Lower leg skin (tissue), 4 donors: Measurements from ENCODE around the gene CNOT10. TPM values are rescaled to one million over a fixed set of nuclear protein-coding genes. Genes with fewer than 3 reads are reported as not detected.
"Not testable (repeated sequence)": the region's sequence is repeated elsewhere in the genome, so short reads cannot be mapped to it uniquely, and the experiment has no call there.

ENCODE experiments used
- DNase-seq, 2 donors: peaks; one replicate each; pipeline ENCODE4 v3.0.0-alpha.2; 2019; ENCODE audit warnings: low spot score in 2 of 2
- H3K4me3 ChIP-seq: fragments of 200-600 bp; sonication (generic); 2 replicates; pipeline ENCODE4 v1.5.1; 2017; ENCODE audit warnings: mild to moderate bottlenecking, low read depth; ENCODE audit not compliant: poor library complexity, severe bottlenecking
- CTCF ChIP-seq, 3 donors: fragments of 450-650 bp; IDR thresholded peaks; one replicate each; pipeline ENCODE4 v1.5.1; 2016; ENCODE audit warnings: antibody characterized with exemption in 3 of 3, mild to moderate bottlenecking in 3 of 3, moderate library complexity in 2 of 3
- POLR2A ChIP-seq, 2 donors: fragments of 450-650 bp; IDR thresholded peaks; one replicate each; pipeline ENCODE4 v1.6.1; 2016 to 2017; ENCODE audit warnings: antibody characterized with exemption in 2 of 2, mild to moderate bottlenecking in 1 of 2, moderate library complexity in 1 of 2
- WGBS, 2 donors: methylation state at CpG; one replicate each; pipeline ENCODE4 v1.1.5; 2018; 5-methylcytosine and 5-hydroxymethylcytosine counted together
- intact Hi-C: fragments of 100-400 bp; cut with DNase I; formaldehyde crosslinking; loops from one replicate; pipeline ENCODE4 v1.15.0; 2023; ENCODE audit warnings: low total_unique reads
- total RNA-seq, 4 donors: library from RNA; depleted of rRNA; stranded (reverse); fragments of >200 nt; gene quantifications; one replicate each; pipeline ENCODE4 v1.1.0, GENCODE V29; 2016

The CNOT10 gene
- total RNA-seq, 4 donors from 2014 or later = 22.2 to 28.2 (median 24.0) TPM

- WGBS, 2 donors = 29 to 32% methylated on average over 1 of the region's 1 CpG
- no peak for TF ChIP-seq CTCF (IDR thresholded peaks at IDR 0.05)
- TF ChIP-seq POLR2A (IDR thresholded peaks at IDR 0.05) = no peak
- DNase-seq = no peak
- H3K4me3 ChIP-seq = no peak overlapping the region
- intact Hi-C loops = no loop called here
These were observed 38.2 kb upstream of the CNOT10 start for GRCh38 chr3:32646761-32647160.

GRCh38 chr3:32652337-32653100, 32.5 kb upstream of the CNOT10 start:
- intact Hi-C loops, H3K4me3 ChIP-seq, DNase-seq: not testable (repeated sequence)
- 90 to 96% methylated on average over 9 of the region's 9 CpGs for WGBS, 2 donors

- no peak overlapping the region for H3K4me3 ChIP-seq
- TF ChIP-seq POLR2A (IDR thresholded peaks at IDR 0.05) (no peak), CTCF (IDR thresholded peaks at IDR 0.05) (no peak)
- WGBS, 2 donors = 73 to 74% methylated on average over 3 of the region's 3 CpGs
- DNase-seq = no peak
- intact Hi-C loops = no loop called here
These were observed 29.8 kb upstream of the CNOT10 start for GRCh38 chr3:32655167-32655566.

GRCh38 chr3:32660634-32661033, 24.4 kb upstream of the CNOT10 start:
- intact Hi-C loops = loop anchor here (5.0 kb wide), 1 partner anchor 148 kb away; no protein-coding TSS in a partner anchor
- no peak overlapping the region for H3K4me3 ChIP-seq
- WGBS, 2 donors = 74 to 76% methylated on average over 3 of the region's 3 CpGs
- no peak for DNase-seq
- TF ChIP-seq CTCF (IDR thresholded peaks at IDR 0.05) = no peak
- TF ChIP-seq POLR2A (IDR thresholded peaks at IDR 0.05) = no peak

GRCh38 chr3:32662647-32663046, 22.3 kb upstream of the CNOT10 start:
- no peak for DNase-seq
- intact Hi-C loops = loop anchor here (5.0 kb wide), 1 partner anchor 150 kb away; no protein-coding TSS in a partner anchor

GRCh38 chr3:32664630-32665075, 20.3 kb upstream of the CNOT10 start:
- WGBS, 2 donors = 49 to 50% methylated on average over 5 of the region's 5 CpGs
- DNase-seq, H3K4me3 ChIP-seq: not testable (repeated sequence)
- intact Hi-C loops = loop anchor here (5.0 kb wide), 1 partner anchor 152 kb away; no protein-coding TSS in a partner anchor

More at GRCh38 chr3:32662647-32663046, 22.3 kb upstream of the CNOT10 start:
- TF ChIP-seq CTCF (IDR thresholded peaks at IDR 0.05) (no peak), POLR2A (IDR thresholded peaks at IDR 0.05) (no peak)
- no peak overlapping the region for H3K4me3 ChIP-seq
